GM12878 (cell line): ENCODE data around the gene SEC24A. TPM values are rescaled to one million over a fixed set of nuclear protein-coding genes. Genes with fewer than 3 reads are reported as not detected.

Source experiments
- ATAC-seq: fragments of 200-7000 bp; cut with Tn5 transposase; 3 replicates; pipeline ENCODE4 v1.9.1; 2020; ENCODE audit warnings: mild to moderate bottlenecking, moderate library complexity
- BruUV-seq: library from RNA; stranded (reverse); fragments of 400-500 nt; replicated peaks from 2 replicates; lab custom pipeline; 2021; lab: Mats Ljungman, UMichigan
- CTCF ChIA-PET: fragments of 300-600 bp; sonication (Branson Sonifier 250); formaldehyde crosslinking; extraction: SDS; loops from one replicate; lab custom pipeline; 2021; ENCODE audit warnings: inconsistent platforms; lab: Yijun Ruan, JAX
- POLR2A ChIA-PET: fragments of 350-600 bp; formaldehyde crosslinking; extraction: SDS; loops from one replicate; lab custom pipeline; 2021; ENCODE audit warnings: inconsistent platforms; lab: Charles Lee
- RAD21 ChIA-PET: fragments of 300-600 bp; sonication (Branson Sonifier 250); formaldehyde crosslinking; loops from one replicate; lab custom pipeline; 2023; ENCODE audit warnings: antibody characterized with exemption; ENCODE audit not compliant: unreplicated experiment; lab: Charles Lee
- SMC1A ChIA-PET: fragments of 300-600 bp; sonication (Branson Sonifier 250); formaldehyde crosslinking; loops from one replicate; lab custom pipeline; 2023; ENCODE audit not compliant: unreplicated experiment, uncharacterized antibody; lab: Charles Lee
- DNase-seq: peaks from one replicate; pipeline ENCODE4 v3.0.0-alpha.2; 2011; ENCODE audit warnings: low read depth, low spot score
- FAIRE-seq: peaks from 3 replicates; lab custom pipeline; 2011; peaks lifted over from hg19 to GRCh38; lab: Jason Lieb, UNC
- H2AFZ ChIP-seq: 2 replicates; pipeline ENCODE4 v1.6.0; 2011; ENCODE audit warnings: low read depth, low read length, control low read depth; ENCODE audit not compliant: control insufficient read depth
- H3K27ac ChIP-seq: 2 replicates; pipeline ENCODE4 v1.5.1; 2011; ENCODE audit warnings: control low read depth; ENCODE audit not compliant: control insufficient read depth, insufficient read depth
- H3K27me3 ChIP-seq, 2 experiments: replicated peaks in 1 of 2; 2 replicates each; pipeline versions ENCODE4 v1.6.0 to v1.6.1; 2011; ENCODE audit warnings: low read length in 1 of 2; ENCODE audit not compliant: control insufficient read depth in 2 of 2, insufficient read depth in 2 of 2
- H3K36me3 ChIP-seq, 2 experiments: 2 replicates each; pipeline ENCODE4 v1.5.1; 2011; ENCODE audit warnings: low read length in 1 of 2; ENCODE audit not compliant: control insufficient read depth in 2 of 2, insufficient read depth in 2 of 2
- H3K4me1 ChIP-seq: 2 replicates; pipeline ENCODE4 v1.6.1; 2011; ENCODE audit warnings: mild to moderate bottlenecking, low read length, moderate library complexity, mixed read lengths; ENCODE audit not compliant: control insufficient read depth, insufficient read depth
- H3K4me2 ChIP-seq: 2 replicates; pipeline ENCODE4 v1.6.0; 2011; ENCODE audit warnings: control low read depth; ENCODE audit not compliant: control insufficient read depth, insufficient read depth
- H3K4me3 ChIP-seq: fragments of 200-600 bp; sonication (generic); 2 replicates; pipeline ENCODE4 v1.5.1; 2016
- H3K79me2 ChIP-seq: 2 replicates; pipeline ENCODE4 v1.6.0; 2011; ENCODE audit warnings: low read length; ENCODE audit not compliant: control insufficient read depth, insufficient read depth
- H3K9ac ChIP-seq: 2 replicates; pipeline ENCODE4 v1.8.0; 2011; ENCODE audit warnings: low read length, control low read depth, mixed read lengths; ENCODE audit not compliant: control insufficient read depth, insufficient read depth
- H3K9me3 ChIP-seq: replicated peaks from 3 replicates; pipeline ENCODE4 v1.5.1; 2011; ENCODE audit warnings: mild to moderate bottlenecking, low read length; ENCODE audit not compliant: control insufficient read depth, insufficient read depth
- H4K20me1 ChIP-seq: 2 replicates; pipeline ENCODE4 v1.6.0; 2011; ENCODE audit not compliant: control insufficient read depth, insufficient read depth
- EP300 ChIP-seq, 2 experiments: fragments of 150-350 bp in 1 of 2; IDR thresholded peaks; 2 replicates each; pipeline ENCODE4 v1.6.1; 2011 to 2012; ENCODE audit warnings: low read depth in 2 of 2, low read length in 2 of 2, borderline replicate concordance in 1 of 2, improper control_type of control experiment in 1 of 2, inconsistent platforms in 1 of 2; ENCODE audit not compliant: control insufficient read depth in 1 of 2
- IRF3 ChIP-seq: fragments of 450-650 bp; IDR thresholded peaks from 2 replicates; pipeline ENCODE4 v1.6.1; 2014; ENCODE audit warnings: mild to moderate bottlenecking
- NFYA ChIP-seq: IDR thresholded peaks from 2 replicates; pipeline ENCODE4 v1.6.1; 2011; ENCODE audit warnings: low read depth, mild to moderate bottlenecking, low read length, improper control_type of control experiment, borderline replicate concordance
- RELA ChIP-seq: fragments of 450-650 bp; IDR thresholded peaks from 2 replicates; pipeline ENCODE4 v1.8.0; 2014; ENCODE audit warnings: borderline replicate concordance; ENCODE audit not compliant: partially characterized antibody
- REST ChIP-seq: IDR thresholded peaks from 2 replicates; pipeline ENCODE4 v1.6.1; 2012; ENCODE audit warnings: mild to moderate bottlenecking, low read depth, low read length
- SMARCA5 ChIP-seq: fragments of 450-650 bp; IDR thresholded peaks from 2 replicates; pipeline ENCODE4 v1.6.1; 2017; ENCODE audit warnings: mild to moderate bottlenecking
- WGBS: methylation state at CpG from one replicate; pipeline ENCODE4 v1.1.6; 2016; ENCODE audit warnings: low lambda C conversion rate; ENCODE audit not compliant: insufficient replicate concordance, insufficient coverage; ENCODE audit errors: missing lambda C conversion rate; 5-methylcytosine and 5-hydroxymethylcytosine counted together
- in situ Hi-C: fragments of 300-500 bp; cut with MboI; formaldehyde crosslinking; loops from 9 replicates; pipeline ENCODE4 v1.14.3; 2018; ENCODE audit warnings: mixed read lengths
- intact Hi-C: fragments of 100-400 bp; cut with micrococcal nuclease; formaldehyde crosslinking; loops from one replicate; pipeline ENCODE4 v1.14.2; 2022; ENCODE audit not compliant: unreplicated experiment
- polyA plus RNA-seq, 11 experiments: library from polyadenylated mRNA; depleted of rRNA in 4 of 11; unstranded in 6 of 11; stranded (reverse) in 5 of 11; fragments of >200 nt; fragmentation: Nextera tagmentation in 4 of 11; fragmentation: Illumina TruSeq in 1 of 11; extraction: Ambion mirVana in 4 of 11; extraction: Trizol in 1 of 11; gene quantifications; 1 replicate in 1 of 11; 2 replicates in 10 of 11; pipeline versions ENCODE4 v1.2.1 to v1.2.3, GENCODE V29; 2011 to 2016; ENCODE audit warnings: inconsistent platforms in 2 of 11, missing spikeins in 2 of 11, low read depth in 1 of 11
- total RNA-seq, 4 experiments: library from RNA; depleted of rRNA in 3 of 4; stranded (reverse); fragments of >200 nt in 3 of 4; fragmentation: Illumina TruSeq in 1 of 4; extraction: Trizol in 1 of 4; gene quantifications; 2 replicates each; pipeline versions ENCODE4 v1.2.1 to v1.2.3, GENCODE V29; 2013 to 2021

Gene SEC24A
- total and polyA plus RNA-seq, 10 of the 15 experiments (the other 5 are each of a cell fraction or from before 2014, with no cell fraction given), result 7.1 to 52.2 (median 22.8) TPM

GRCh38 chr5:134659456-134659855 is 10.9 kb downstream of the SEC24A start (continued):
- TF ChIP-seq REST, result no peak
- TF ChIP-seq IRF3, result no peak
- no peak for TF ChIP-seq NFYA
- TF ChIP-seq EP300 (IDR thresholded peaks at IDR 0.05; ENCODE audit: borderline replicate concordance in 1 of 2, control insufficient read depth in 1 of 2, low read depth in 2 of 2, low read length in 2 of 2), result no peak
- TF ChIP-seq RELA, result no peak

- intact Hi-C loops, result no loop called here
- Histone ChIP-seq H3K9ac (no peak overlapping the region), H3K36me3 (peaks cover 3 to 22% of the 10 kb centered on the region in 2 experiments; a peak in 3 of 4 replicates), H3K27me3 (no peaks in the 10 kb centered on the region), H2AFZ (no peak overlapping the region), H3K4me1 (no peaks in the 10 kb centered on the region), H3K79me2 (peaks cover 79% of the 10 kb centered on the region), H3K27ac (no peak overlapping the region), H3K9me3 (no peaks in the 10 kb centered on the region; the same call in 2 of the 3 replicates), H3K4me2 (no peak overlapping the region), H3K4me3 (no peak overlapping the region), H4K20me1 (peaks cover 2% of the 10 kb centered on the region)
- FAIRE-seq, result no peak
- in situ Hi-C loops, result no loop called here
- CTCF ChIA-PET, result interaction anchor here (0.5 to 1.3 kb wide), 3 partner anchors 9 to 73 kb away, joined by 3 to 7 read pairs (median 4); no protein-coding TSS in a partner anchor
- SMC1A ChIA-PET, result interaction anchor here (2.5 kb wide), 1 partner anchor 72 kb away, joined by 6 read pairs; no protein-coding TSS in a partner anchor
- 100% methylated on average over 4 of the region's 6 CpGs for WGBS
- POLR2A ChIA-PET, result interaction anchor here (0.7 to 1.7 kb wide), 2 partner anchors 9 to 69 kb away, joined by 4 to 7 read pairs; no protein-coding TSS in a partner anchor
- BruUV-seq, result no TSS peak
- TF ChIP-seq SMARCA5, result no peak
- ATAC-seq, result no peak
- no peak for DNase-seq
- RAD21 ChIA-PET, result interaction anchor here (1.1 to 1.4 kb wide), 3 partner anchors 12 to 72 kb away, joined by 3 to 5 read pairs (median 3); partner anchors contain the start of gene SEC24A
Measured at GRCh38 chr5:134659922-134660321, 11.3 kb downstream of the SEC24A start.
